LNCaP clone FGC (cell line): Measurements from ENCODE around the gene RINL.

Source experiments
- DNase-seq: peaks from one replicate; pipeline ENCODE4 v3.0.0-alpha.2; 2011; ENCODE audit warnings: low read depth
- H3K4me3 ChIP-seq: 2 replicates; pipeline ENCODE4 v1.5.1; 2011; ENCODE audit warnings: mild to moderate bottlenecking, low read depth, low read length, control low read depth
- TF ChIP-seq, protein P1 (sequence below): IDR thresholded peaks from 2 replicates; pipeline ENCODE4 v1.5.1; 2012; ENCODE audit warnings: mild to moderate bottlenecking; ENCODE audit not compliant: control insufficient read depth, insufficient read depth; ENCODE audit errors: extremely low read depth

The RINL gene

DNA sequence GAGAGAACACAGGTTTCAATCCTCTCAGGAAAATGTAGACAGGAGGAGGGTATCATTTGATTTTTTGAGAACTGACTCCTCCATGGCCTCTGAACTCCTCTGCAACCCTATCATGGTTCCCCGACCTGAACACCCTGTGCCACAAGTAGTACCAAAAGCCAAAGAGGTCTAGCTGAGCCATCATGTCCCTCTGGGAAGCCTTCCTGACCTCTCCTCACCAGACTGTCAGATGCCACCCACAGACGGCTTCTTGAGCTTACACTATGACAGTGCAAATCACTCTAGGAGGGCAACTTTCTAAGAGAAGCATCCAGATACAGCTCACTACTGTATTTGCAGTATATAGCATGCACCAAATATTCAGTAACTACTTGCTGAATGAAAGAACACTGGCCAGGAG, 32.0 kb downstream of the RINL start:
- H3K4me3 ChIP-seq, result no peak overlapping the region
- DNase-seq, result no peak
- TF ChIP-seq, protein P1, sequence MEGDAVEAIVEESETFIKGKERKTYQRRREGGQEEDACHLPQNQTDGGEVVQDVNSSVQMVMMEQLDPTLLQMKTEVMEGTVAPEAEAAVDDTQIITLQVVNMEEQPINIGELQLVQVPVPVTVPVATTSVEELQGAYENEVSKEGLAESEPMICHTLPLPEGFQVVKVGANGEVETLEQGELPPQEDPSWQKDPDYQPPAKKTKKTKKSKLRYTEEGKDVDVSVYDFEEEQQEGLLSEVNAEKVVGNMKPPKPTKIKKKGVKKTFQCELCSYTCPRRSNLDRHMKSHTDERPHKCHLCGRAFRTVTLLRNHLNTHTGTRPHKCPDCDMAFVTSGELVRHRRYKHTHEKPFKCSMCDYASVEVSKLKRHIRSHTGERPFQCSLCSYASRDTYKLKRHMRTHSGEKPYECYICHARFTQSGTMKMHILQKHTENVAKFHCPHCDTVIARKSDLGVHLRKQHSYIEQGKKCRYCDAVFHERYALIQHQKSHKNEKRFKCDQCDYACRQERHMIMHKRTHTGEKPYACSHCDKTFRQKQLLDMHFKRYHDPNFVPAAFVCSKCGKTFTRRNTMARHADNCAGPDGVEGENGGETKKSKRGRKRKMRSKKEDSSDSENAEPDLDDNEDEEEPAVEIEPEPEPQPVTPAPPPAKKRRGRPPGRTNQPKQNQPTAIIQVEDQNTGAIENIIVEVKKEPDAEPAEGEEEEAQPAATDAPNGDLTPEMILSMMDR, result no peak

DNA sequence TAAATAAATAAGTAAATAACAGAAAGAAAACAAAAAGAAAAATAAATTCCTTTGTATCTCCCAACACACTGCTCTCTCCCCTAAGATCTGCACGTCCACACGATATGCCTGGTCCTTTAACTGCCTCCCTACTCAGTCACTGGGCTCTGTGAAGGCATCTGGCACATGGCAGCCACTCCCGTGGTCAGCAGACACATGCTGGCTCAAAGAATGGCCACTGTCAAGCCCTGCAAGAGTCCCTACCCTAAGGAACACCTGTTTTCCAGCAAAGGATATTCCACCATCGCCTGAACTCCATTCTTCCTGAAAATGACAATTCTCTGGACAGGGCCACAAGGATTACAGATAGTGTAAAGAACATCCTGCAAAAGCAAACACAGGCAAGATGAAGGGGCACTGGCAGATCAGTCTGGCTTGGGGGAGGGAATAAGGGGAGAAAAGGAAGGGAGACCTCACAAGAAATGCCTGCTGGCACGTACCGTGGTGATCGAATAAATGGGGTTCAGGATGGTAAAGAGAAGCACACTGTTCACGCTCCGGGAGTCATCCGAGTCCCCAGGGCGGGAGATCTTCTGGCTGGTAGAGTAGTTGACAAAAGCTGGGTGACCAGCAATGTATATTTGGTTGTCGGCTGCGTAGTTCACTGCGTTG, 32.6 kb downstream of the RINL start:
- TF ChIP-seq, protein P1, result no peak
- H3K4me3 ChIP-seq, result no peak overlapping the region

DNA sequence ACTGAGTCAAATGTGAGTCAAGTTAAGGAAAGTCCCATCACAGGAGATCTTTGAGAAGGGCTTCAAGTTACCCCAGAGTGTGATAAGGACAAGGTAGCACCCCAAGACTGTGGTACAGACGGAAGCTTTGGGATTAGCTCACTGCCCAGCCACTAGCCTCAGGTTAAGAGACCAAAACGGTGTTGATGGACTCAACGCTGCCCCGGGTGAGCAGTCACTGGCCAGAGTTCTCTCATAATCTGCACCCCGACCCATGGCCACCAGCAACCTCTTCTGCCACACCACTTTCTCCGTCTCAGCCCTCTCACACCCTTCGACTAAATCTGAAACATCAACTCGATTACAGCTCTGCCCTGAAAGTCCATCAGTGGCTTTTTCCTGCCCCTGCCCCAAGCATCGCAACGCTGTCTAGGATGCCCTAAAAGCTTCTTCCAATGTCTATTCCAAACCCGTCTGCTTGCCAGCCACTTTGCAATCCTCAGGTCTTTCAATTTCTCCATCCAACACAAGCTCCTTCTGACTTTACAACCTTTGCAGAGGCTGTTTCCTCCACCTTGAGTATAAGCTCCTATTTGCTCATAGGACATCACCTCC, 33.9 kb downstream of the RINL start:
- H3K4me3 ChIP-seq, result no peak overlapping the region
- TF ChIP-seq, protein P1, result no peak
- no peak for DNase-seq

More for the DNA sequence above, 32.6 kb downstream of the RINL start:
- no peak for DNase-seq

DNA sequence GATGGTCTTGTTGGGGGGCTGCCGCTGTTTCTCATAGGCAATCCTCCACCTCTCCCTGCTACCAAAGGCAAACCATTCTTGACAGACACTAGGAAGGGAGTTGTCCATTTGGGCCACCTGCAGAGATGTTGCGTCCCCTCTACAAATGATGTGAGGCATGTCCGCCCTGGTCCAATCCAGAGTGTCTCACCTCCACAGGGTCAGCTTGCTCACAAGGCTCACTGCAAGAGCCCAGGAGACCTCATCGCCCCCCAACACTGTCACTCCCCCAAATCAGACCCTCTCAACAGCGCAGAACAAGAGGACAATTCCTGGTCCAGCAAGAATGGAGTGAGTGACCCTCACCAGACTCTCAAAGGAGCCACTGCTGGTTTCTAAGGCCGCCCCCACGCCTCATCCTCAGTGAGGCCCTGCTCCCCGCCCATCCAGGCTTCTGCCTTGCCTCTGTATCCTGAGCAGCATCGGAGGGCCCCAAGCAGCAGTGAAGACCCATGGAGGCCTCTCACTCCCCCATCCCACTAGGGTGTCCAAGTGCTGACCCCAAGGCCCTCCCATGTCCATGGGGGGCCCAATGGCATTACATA, 34.8 kb downstream of the RINL start:
- H3K4me3 ChIP-seq, result no peak overlapping the region
- TF ChIP-seq, protein P1, result no peak
- DNase-seq, result no peak

DNA sequence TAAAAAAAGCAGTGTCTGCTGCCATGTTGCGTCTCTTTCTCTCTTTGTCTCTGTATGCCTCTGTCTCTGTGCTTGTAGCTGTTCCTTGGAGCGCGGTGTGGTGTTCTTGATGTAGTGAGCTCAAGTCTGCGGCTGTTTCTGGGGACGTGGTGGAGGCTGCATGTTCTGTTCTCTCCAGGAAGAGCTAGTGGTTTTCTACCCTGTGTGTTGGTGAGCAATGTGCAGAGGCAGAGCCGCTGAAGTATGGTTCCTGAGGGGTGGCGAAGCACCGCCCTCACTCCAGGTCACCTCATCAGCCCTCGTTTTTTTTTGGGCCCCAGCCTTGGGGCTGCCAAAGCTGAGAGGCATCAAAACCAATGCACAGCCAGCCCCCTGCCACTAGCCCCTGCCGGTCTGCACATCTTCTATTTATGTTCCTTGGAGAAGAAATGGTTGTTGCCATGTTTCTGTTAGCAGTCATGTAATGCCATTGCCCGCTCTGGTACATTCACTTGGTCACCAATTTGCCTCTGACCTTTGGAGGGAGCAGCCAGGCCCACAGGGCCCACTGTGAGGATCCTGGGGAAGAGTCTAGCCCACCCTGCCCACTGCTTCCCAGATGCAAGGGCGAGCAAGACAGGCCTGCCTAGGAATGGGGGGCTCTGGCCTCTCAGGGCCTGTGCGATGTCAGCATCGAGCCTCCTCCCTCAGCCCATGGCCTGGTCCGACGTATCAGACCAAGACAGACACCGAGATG, 35.5 kb downstream of the RINL start:
- TF ChIP-seq, protein P1, result no peak
- no peak for DNase-seq
- no peak overlapping the region for H3K4me3 ChIP-seq

DNA sequence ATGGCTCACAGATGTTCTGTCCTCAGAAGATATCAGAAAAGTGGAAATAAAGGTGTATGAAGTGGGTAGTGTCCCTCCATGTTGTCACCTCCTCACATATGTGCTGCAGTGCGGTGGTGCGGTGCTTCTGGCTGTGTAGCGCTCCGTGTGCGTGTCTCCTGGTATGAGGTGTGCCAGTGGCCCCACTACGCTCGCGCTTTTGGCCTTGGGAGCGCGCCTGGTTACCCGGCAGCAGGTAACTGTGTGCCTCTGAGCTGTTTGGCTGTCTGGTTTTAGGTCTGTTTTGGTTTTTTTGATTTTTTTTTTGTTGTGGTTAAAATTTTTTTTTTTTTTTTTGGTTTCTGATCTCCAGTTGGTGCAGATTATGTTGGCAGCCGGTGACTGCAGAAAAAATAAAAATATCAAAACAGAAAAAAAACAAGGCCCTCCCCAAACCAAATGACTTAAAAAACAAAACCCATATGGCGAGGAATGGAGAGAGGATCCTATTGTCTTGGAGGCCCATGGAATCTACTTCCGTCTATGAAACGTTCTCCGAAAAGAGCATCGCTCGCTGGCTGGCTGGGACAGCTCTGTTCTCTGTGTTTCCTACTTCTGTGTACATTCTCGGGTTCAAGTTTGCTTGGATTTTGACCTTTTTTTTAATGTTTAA, 36.2 kb downstream of the RINL start:
- no peak for DNase-seq
- H3K4me3 ChIP-seq, result no peak overlapping the region
- TF ChIP-seq, protein P1, result no peak
